ENCODE data around the gene SRPRB. TPM values are rescaled to one million over a fixed set of nuclear protein-coding genes. Genes with fewer than 3 reads are reported as not detected.

The SRPRB gene
- total RNA-seq, 1 experiment from 2014 or later = 54.8 TPM

GRCh38 chr3:133803469-133803868, 2.1 kb upstream of the SRPRB start:
- peaks cover 12% of the 10 kb centered on the region in 2 experiments for H3K4me1 Mint-ChIP-seq
- H3K79me1 ChIP-seq (ENCODE audit: insufficient read depth, low read depth, low read length, poor library complexity, severe bottlenecking) = no peaks in the 10 kb centered on the region
- H4K91ac ChIP-seq (ENCODE audit: insufficient read length, low read depth, low read length) = no peak overlapping the region
- no peak overlapping the region for H2AK5ac ChIP-seq (ENCODE audit: insufficient read length, low read length)
- no peak overlapping the region for H3K4me2 ChIP-seq (ENCODE audit: insufficient read depth, insufficient read length, low read length)
- H3K9ac ChIP-seq (ENCODE audit: extremely low read depth, insufficient read length, low read length) = no peak overlapping the region
- H3K36me3 Mint-ChIP-seq (ENCODE audit: insufficient read depth in 1 of 3, low read depth in 3 of 3) = peaks cover 6 to 19% (median 13%) of the 10 kb centered on the region in 3 experiments; a peak in 5 of 7 replicates
- H3T11ph ChIP-seq (ENCODE audit: low read length) = no peak overlapping the region
- no peak for DNase-seq
- no peaks in the 10 kb centered on the region for H3K9me3 Mint-ChIP-seq
- no peaks in the 10 kb centered on the region for H3K9me3 ChIP-seq (ENCODE audit: control insufficient read depth, low read depth, low read length)
- no peak overlapping the region for H2BK5ac ChIP-seq (ENCODE audit: insufficient read length, low read length)
- H2AFZ ChIP-seq (ENCODE audit: low read length) = no peak overlapping the region
- no peak overlapping the region for H2BK15ac ChIP-seq (ENCODE audit: low read depth, low read length)
- no peak overlapping the region for H3K14ac ChIP-seq (ENCODE audit: insufficient read depth, low read length)
- H2BK20ac ChIP-seq (ENCODE audit: low read depth, low read length, poor library complexity, severe bottlenecking) = no peak overlapping the region
- H3K27me3 Mint-ChIP-seq (ENCODE audit: low read depth) = peaks cover 31% of the 10 kb centered on the region
- H3K4ac ChIP-seq (ENCODE audit: low read depth, low read length) = no peak overlapping the region
- peaks cover 5% of the 10 kb centered on the region for H3K23me2 ChIP-seq (ENCODE audit: insufficient read length, low read depth, low read length, poor library complexity, severe bottlenecking)
- H3K79me2 ChIP-seq (ENCODE audit: insufficient read depth, low read length) = peaks cover 2% of the 10 kb centered on the region; the same call in 1 of the 2 replicates
- no peaks in the 10 kb centered on the region for H4K20me1 ChIP-seq (ENCODE audit: control insufficient read depth, insufficient read depth, insufficient read length)
- no peaks in the 10 kb centered on the region for H3K4me1 ChIP-seq (ENCODE audit: insufficient read depth, low read length)
- H3K56ac ChIP-seq (ENCODE audit: insufficient read length, low read depth, low read length) = no peak overlapping the region
- no CpG with 5 or more reads among the region's 5 CpGs for WGBS (ENCODE audit: extremely low coverage, insufficient read length, low lambda C conversion rate)
- no peak overlapping the region for H2BK12ac ChIP-seq (ENCODE audit: insufficient read length, low read depth, low read length)
- H3K23ac ChIP-seq (ENCODE audit: insufficient read length, low read depth, low read length) = no peak overlapping the region
- TF ChIP-seq CTCF (conservative IDR thresholded peaks at IDR 0.05) = no peak
- no peak overlapping the region for H2BK120ac ChIP-seq (ENCODE audit: low read depth, low read length, poor library complexity, severe bottlenecking)
- no peaks in the 10 kb centered on the region for H3K27me3 ChIP-seq (ENCODE audit: insufficient read depth, low read length)
- no peak overlapping the region for H3K4me3 Mint-ChIP-seq
- no peak overlapping the region for H4K8ac ChIP-seq (replicated peaks; ENCODE audit: insufficient read length, low read depth, low read length)
- no peak overlapping the region for H3K27ac Mint-ChIP-seq
- no peak overlapping the region for H3K27ac ChIP-seq (ENCODE audit: insufficient read length, low read depth, low read length)
- no peak overlapping the region for H3K18ac ChIP-seq (ENCODE audit: insufficient read length, low read depth, low read length)
- H4K5ac ChIP-seq (ENCODE audit: insufficient read length, low read depth, low read length) = no peak overlapping the region
